CD4-positive, alpha-beta T cell treated with Interleukin-4 for 4 hours (primary cell): Measurements from ENCODE around the gene CYP19A1.
"Not testable (repeated sequence)": the region's sequence is repeated elsewhere in the genome, so short reads cannot be mapped to it uniquely, and the experiment has no call there.

Source experiments
- DNase-seq: peaks from one replicate; pipeline ENCODE4 v3.0.0-alpha.2; 2020

Gene CYP19A1

DNA sequence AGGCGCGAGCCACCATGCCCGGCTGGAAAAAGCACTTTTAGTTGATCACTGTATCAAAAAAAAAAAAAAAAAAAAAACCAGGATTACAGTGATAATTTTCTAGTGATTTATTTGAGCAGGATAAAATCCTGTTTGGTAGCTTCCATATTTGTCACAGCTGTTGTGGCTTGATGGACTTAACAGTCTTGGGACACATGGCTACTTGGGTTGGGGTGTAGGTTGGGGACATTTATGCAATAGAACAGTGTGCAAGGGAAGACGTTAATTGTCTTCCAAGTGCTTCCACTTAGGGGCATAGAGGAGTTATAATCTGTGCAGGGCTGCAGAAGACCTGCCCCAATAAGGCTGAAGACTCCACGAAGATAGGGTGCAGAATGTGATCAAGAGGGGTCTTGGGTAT, 136.8 kb downstream of the CYP19A1 start:
- DNase-seq, result no peak

GRCh38 chr15:51200792-51201191, 137.6 kb downstream of the CYP19A1 start:
- DNase-seq, result no peak

DNA sequence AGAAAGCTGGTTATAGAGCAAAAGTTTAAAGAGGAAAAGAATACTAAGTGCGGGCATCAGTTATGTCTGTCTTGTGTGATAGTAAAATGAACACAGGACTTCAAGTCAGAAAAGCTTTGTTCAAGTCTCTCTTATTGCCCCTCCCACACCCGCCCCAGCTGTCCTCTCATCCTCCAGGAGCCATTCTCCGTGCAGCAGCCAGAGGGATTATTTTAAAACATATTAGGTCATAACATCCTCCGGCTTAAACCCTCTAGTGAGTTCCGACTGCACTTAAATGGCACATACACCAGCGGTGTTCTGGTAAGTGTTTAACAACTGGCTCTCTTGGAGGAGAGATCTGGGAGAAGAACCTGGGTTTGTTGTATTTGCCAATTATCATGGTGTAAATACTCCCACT, 138.9 kb downstream of the CYP19A1 start:
- DNase-seq, result no peak

DNA sequence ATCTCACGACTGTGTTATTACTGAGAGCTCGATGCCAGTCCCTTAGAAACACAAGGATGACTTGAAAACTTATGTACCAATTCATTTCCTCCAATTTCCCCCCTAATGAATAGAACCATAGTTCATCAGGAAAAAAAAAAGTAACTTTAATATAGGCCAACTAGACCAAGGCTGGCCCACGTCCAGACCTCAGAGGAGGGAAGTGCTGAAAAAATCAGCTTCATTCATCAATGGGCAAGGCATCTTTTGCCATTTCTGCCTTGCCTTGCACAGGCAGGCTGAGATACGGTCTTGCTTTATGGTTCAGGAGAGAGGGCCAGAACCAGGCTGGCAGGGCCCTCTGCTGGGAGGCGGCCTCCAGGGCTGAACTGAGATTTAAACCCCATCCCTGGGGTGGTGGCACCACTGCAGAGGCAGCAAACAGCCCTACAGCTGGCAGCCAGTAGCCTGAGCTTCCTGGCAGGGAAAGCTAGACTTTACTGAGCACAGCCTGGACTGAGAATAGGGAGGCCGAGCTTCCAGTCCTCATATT, 139.6 kb downstream of the CYP19A1 start:
- no peak for DNase-seq

DNA sequence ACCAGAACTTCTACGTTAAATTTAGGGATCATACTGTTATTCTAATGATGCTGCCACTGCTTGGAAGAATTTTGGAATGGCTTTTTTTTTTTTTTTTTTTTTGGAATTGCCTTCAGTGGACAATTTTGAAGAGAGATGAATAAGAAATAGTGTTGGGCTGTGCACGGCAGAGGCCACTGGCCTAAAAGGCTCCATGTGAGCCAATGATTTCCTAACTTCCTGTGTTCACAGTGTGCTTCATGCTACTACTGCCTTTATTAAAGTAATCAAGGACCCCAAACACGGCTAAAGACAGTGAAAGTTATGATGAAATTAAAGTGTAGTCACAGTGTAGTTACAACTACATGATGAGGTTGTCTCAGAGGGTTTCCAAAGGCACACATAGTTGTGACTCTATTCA, 142.9 kb downstream of the CYP19A1 start:
- no peak for DNase-seq

DNA sequence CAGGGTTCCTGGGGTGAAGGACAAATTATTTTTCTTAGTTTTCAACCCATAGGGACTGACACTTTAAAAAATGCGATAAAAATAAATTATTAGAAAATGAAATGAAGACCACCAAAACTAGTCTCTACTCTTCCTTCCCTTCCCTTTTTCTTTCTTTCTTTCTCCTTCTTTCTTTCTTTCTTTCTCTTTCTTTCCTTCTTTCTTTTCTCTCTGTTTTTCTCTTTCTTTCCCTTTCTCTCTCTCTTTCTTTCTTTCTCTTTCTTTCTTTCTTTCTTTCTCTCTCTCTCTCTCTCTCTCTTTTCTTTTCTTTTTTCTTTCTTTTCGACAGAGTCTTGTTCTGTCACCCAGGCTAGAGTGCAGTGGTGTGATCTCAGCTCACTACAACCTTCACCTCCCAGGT, 144.4 kb downstream of the CYP19A1 start:
- no peak for DNase-seq

DNA sequence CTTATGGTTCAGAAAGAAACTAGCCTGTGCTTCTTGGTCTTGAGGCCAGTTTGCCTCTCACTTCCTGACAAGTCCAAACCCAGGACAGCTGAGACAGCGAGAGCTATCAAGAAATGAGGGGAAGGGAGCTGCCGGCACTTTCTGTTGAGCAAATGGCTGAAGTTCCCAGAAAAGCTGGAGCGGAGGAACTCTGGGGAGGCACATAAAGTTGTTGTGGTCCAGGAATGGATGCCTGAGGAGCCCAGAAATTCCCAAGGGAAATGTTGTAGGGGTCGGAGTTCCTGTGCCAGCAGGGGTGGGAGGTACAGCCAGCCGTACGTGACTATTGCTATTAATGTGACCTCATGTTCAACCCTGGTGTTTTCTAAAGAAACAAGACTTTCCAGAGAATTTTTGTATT, 144.9 kb downstream of the CYP19A1 start:
- DNase-seq, result no peak

GRCh38 chr15:51192521-51193280, 145.7 kb downstream of the CYP19A1 start:
- DNase-seq, result peak; percentile 60

DNA sequence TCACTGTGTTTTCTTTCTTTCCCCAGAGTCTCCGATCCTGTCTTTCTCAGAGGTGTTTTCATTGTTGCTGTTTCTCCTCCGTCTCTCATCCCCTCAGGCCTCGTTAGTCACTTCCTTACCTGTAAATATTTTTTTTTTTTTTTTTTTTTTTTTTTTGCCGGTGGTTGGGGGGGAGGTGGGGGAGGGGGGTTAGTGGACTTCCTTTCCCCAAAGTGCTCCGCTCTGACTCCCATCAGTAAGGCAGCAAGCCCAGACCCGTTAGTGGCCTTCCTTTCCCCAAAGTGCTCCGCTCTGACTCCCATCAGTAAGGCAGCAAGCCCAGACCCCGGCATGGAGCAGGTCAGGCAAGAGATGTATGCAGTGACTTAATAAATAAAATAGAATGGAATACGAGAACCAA, 146.6 kb downstream of the CYP19A1 start:
- no peak for DNase-seq

GRCh38 chr15:51191072-51191670, 147.2 kb downstream of the CYP19A1 start:
- DNase-seq, result no peak

GRCh38 chr15:51190424-51191068, 147.8 kb downstream of the CYP19A1 start:
- DNase-seq, result no peak

DNA sequence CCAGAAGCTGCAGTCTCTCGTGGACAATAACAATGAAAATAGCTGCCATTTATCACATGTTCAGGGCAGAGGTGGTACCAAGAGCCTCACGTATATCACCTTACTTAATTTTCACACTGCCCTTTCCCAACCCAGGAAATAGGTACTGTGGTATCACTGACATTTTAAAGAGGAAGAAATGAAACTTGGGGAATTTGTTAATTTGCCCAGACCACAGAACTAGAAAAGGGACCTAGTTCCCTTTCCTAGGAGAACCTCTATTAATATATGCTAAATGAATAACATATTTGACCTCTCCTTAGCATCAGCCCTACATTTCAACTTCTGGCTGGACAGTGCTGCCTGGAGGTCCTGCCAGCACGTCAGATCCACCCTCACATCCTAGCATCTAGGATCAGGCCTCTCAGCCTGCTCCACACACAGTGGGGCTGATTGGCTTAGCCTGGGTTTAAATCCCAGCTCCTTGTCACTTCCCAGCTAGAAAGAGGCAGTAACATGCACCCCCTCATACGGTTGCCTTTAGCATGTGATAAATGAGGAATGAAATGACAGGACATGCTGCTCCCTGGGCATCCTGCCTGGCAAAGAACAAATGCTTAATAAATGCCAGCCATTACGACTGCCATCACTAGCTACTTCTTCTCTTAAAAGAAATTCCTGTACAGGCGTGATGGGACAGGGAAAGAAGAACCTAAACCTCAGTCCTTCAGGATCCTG, 148.6 kb downstream of the CYP19A1 start:
- peak; percentile 7 for DNase-seq

GRCh38 chr15:51188791-51189190, 149.6 kb downstream of the CYP19A1 start:
- not testable (repeated sequence) for DNase-seq

GRCh38 chr15:51186891-51187290, 151.5 kb downstream of the CYP19A1 start:
- DNase-seq, result no peak

GRCh38 chr15:51186181-51186705, 152.2 kb downstream of the CYP19A1 start:
- DNase-seq, result no peak

- no peak for DNase-seq
These were observed 152.9 kb downstream of the CYP19A1 start for GRCh38 chr15:51185213-51186159.

GRCh38 chr15:51184627-51185026, 153.8 kb downstream of the CYP19A1 start:
- no peak for DNase-seq

- DNase-seq, result no peak
These were observed 155.3 kb downstream of the CYP19A1 start for GRCh38 chr15:51183076-51183475.

- DNase-seq, result no peak
These were observed 156.5 kb downstream of the CYP19A1 start for GRCh38 chr15:51181905-51182304.

GRCh38 chr15:51181221-51181620, 157.2 kb downstream of the CYP19A1 start:
- no peak for DNase-seq

DNA sequence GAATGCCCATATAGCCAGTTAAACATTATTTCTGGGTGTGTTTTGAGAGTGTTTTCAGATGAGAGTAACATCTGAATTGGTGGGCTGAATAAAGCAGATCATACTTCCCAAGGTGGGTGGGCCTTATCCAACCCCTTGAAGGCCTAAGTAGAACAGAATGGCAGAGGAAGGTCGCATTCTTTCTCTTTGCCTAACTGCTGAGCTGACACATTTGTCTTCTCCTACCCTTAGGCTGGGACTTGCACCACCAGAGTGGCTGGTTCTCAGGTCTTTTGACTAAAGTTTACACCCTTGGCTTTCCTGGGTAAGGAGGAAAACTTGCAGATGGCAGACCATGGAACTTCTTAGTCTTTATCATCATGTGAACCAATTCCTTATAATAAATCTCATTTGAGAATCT, 157.9 kb downstream of the CYP19A1 start:
- no peak for DNase-seq

DNA sequence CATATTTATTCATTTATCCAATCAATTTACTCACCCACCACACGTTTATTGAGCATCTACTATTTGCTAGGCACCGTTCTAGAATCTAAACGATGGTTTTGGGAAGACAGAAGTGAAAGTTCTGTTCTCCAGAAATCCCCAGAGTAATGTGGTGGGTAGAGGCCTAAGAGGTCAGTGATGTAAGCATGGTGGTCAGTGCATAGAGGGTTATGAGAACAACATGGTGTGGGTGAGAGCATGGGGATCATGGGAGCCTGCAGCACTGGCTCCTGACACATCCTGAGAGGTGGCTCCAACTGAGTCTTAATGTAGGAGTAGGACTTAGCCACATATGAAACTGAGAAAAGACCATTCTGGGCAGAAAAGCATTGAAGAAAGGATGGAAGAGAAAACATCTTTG, 158.4 kb downstream of the CYP19A1 start:
- no peak for DNase-seq
